ENCODE measurements around the gene PPARD. TPM values are rescaled to one million over a fixed set of nuclear protein-coding genes. Genes with fewer than 3 reads are reported as not detected.

PPARD gene
- polyA plus RNA-seq, 3 donors: 1.2 to 22.0 (median 2.4) TPM

DNA sequence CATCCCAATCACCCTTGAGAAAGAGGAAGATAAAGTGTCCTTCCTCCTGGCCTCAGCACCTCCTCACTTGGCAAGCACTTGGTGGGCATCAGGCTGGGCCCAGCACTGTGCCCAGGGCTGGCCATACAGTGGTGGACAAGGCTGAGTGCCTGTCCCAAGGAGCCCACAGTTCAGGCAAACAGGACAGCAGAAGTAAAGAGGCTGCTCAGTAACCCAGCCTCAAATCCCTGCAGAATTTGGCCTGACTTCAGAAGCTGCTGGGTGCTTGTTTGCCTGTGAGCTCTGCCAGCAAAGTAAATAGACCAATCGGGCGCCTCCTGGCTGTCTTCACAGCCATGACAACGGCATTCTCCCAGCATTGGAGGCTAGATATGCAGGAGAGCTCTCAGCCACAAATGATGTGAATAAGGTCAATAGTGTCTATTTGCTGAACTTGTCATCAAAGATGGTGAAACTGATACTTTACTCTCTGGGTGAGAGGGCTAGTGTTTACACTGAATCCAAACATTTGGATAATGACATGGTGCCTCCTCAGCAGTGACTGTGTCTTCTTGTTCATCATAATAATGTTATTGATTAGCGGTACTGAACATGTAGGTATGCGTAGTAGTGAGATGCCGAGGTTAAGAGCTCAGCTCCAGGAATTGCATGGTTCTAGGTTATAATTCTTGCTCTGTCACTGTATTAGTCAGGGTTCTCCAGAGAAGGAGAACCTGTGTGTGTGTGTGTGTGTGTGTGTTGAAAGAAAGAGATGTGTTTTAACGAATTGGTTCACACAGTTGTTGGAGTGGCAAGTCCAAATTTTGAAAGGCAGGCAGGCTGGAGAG lies 72.9 kb downstream of the PPARD start:
- DNase-seq: no peak
- H3K36me3 ChIP-seq (replicated peaks in 1 of 2; ENCODE audit: control insufficient read depth in 1 of 2, insufficient read depth in 2 of 2, low read length in 2 of 2): peaks cover 16 to 66% of the 10 kb centered on the region in 2 donors

DNA sequence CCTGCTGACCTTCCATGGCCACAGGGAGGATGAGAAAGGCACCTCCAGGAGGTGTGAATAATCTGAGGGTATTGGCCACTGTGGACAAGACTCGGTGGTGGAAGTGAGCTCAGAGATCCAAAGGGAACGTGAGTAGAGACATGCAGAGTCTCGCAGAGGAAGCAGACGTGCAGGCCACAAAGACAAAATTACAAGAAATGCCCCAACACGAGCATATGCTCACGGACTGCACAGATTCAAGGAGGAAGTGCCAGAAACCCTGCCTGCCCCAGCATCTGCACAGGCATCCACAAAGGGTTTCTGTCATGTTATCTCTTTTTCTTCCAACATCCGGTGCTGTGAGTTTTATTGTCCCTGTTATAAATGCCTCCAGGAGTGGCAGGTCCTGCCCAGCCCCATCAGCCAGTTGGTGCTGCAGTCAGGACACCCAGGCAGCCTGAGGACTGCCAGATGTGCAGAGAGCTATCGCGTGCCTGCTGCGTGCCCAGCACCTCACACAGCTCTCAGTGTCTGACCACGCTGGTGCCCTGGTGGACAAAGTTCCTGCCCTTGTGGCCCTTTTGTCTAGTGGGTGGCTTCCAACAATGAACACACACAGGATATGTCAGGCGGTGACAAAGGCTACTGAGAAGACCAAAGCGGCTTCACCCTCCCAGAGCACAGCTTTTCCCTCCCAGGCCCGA lies 75.8 kb downstream of the PPARD start:
- H3K4me1 Mint-ChIP-seq: peaks cover 27% of the 10 kb centered on the region
- Histone ChIP-seq H3K27ac (ENCODE audit: low read depth in 1 of 2, low read length in 2 of 2) (no peak overlapping the region), H3K4me2 (replicated peaks; ENCODE audit: extremely low read depth, low read length, poor library complexity, severe bottlenecking) (no peak overlapping the region), H3K4me3 (replicated peaks in 1 of 3; ENCODE audit: low read depth in 2 of 3, low read length in 3 of 3) (no peak overlapping the region), H3K36me3 (replicated peaks in 1 of 2; ENCODE audit: control insufficient read depth in 1 of 2, insufficient read depth in 2 of 2, low read length in 2 of 2) (peaks cover 20 to 57% of the 10 kb centered on the region in 2 donors), H3K79me2 (ENCODE audit: insufficient read depth, low read length) (no peaks in the 10 kb centered on the region), H3K4me1 (ENCODE audit: control insufficient read depth in 1 of 2, insufficient read depth in 2 of 2, low read length in 2 of 2) (peaks cover 24 to 25% of the 10 kb centered on the region in 2 donors), H3K27me3 (ENCODE audit: control insufficient read depth in 2 of 2, insufficient read depth in 2 of 2, low read length in 2 of 2) (no peaks in the 10 kb centered on the region), H3K9ac (ENCODE audit: insufficient read depth, low read length, poor library complexity, severe bottlenecking) (no peak overlapping the region), H3K9me3 (replicated peaks in 1 of 2; ENCODE audit: control insufficient read depth in 1 of 2, insufficient read depth in 1 of 2, low read length in 2 of 2) (no peaks in the 10 kb centered on the region), H2AFZ (ENCODE audit: insufficient read depth, low read depth, low read length, poor library complexity, severe bottlenecking) (no peak overlapping the region), H4K20me1 (ENCODE audit: insufficient read depth, low read length) (peaks cover 10% of the 10 kb centered on the region)
- TF ChIP-seq, protein P1, sequence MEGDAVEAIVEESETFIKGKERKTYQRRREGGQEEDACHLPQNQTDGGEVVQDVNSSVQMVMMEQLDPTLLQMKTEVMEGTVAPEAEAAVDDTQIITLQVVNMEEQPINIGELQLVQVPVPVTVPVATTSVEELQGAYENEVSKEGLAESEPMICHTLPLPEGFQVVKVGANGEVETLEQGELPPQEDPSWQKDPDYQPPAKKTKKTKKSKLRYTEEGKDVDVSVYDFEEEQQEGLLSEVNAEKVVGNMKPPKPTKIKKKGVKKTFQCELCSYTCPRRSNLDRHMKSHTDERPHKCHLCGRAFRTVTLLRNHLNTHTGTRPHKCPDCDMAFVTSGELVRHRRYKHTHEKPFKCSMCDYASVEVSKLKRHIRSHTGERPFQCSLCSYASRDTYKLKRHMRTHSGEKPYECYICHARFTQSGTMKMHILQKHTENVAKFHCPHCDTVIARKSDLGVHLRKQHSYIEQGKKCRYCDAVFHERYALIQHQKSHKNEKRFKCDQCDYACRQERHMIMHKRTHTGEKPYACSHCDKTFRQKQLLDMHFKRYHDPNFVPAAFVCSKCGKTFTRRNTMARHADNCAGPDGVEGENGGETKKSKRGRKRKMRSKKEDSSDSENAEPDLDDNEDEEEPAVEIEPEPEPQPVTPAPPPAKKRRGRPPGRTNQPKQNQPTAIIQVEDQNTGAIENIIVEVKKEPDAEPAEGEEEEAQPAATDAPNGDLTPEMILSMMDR (IDR thresholded peaks at IDR 0.05): no peak
- intact Hi-C loops (cut with micrococcal nuclease): no loop called here
- 29% methylated on average over 11 of the region's 14 CpGs for WGBS (ENCODE audit: insufficient coverage)
- H3K9me3 Mint-ChIP-seq: peaks cover 0 to 2% (median 0%) of the 10 kb centered on the region in 7 donors
- DNase-seq: peak in 1 of 3 donors; percentile 19
- H3K27me3 Mint-ChIP-seq (ENCODE audit: low read depth in 3 of 3): peaks cover 0 to 6% (median 6%) of the 10 kb centered on the region in 3 donors
- peak overlapping the region in 1 of 2 donors; percentile 64 for H3K4me3 Mint-ChIP-seq
- H3K27ac Mint-ChIP-seq: peak overlapping the region in 5 of 7 donors; percentile 4 to 90 (median 26)
- peaks cover 62 to 75% of the 10 kb centered on the region in 2 donors for H3K36me3 Mint-ChIP-seq

More for the DNA sequence above, 72.9 kb downstream of the PPARD start:
- Histone ChIP-seq H4K20me1 (ENCODE audit: insufficient read depth, low read length) (peaks cover 23% of the 10 kb centered on the region), H3K4me2 (replicated peaks; ENCODE audit: extremely low read depth, low read length, poor library complexity, severe bottlenecking) (no peak overlapping the region), H3K9me3 (replicated peaks in 1 of 2; ENCODE audit: control insufficient read depth in 1 of 2, insufficient read depth in 1 of 2, low read length in 2 of 2) (no peaks in the 10 kb centered on the region), H2AFZ (ENCODE audit: insufficient read depth, low read depth, low read length, poor library complexity, severe bottlenecking) (no peak overlapping the region), H3K79me2 (ENCODE audit: insufficient read depth, low read length) (no peaks in the 10 kb centered on the region), H3K9ac (ENCODE audit: insufficient read depth, low read length, poor library complexity, severe bottlenecking) (no peak overlapping the region), H3K27me3 (ENCODE audit: control insufficient read depth in 2 of 2, insufficient read depth in 2 of 2, low read length in 2 of 2) (no peaks in the 10 kb centered on the region), H3K27ac (ENCODE audit: low read depth in 1 of 2, low read length in 2 of 2) (no peak overlapping the region), H3K4me1 (ENCODE audit: control insufficient read depth in 1 of 2, insufficient read depth in 2 of 2, low read length in 2 of 2) (peaks cover 33 to 37% of the 10 kb centered on the region in 2 donors), H3K4me3 (replicated peaks in 1 of 3; ENCODE audit: low read depth in 2 of 3, low read length in 3 of 3) (no peak overlapping the region)
- TF ChIP-seq, protein P1 (IDR thresholded peaks at IDR 0.05): no peak
- Mint-ChIP-seq H3K27me3 (ENCODE audit: low read depth in 3 of 3) (peaks cover 2 to 10% (median 7%) of the 10 kb centered on the region in 3 donors), H3K27ac (peak overlapping the region in 3 of 7 donors; percentile 54 to 76 (median 65)), H3K36me3 (peaks cover 69 to 82% of the 10 kb centered on the region in 2 donors), H3K4me3 (no peak overlapping the region), H3K9me3 (peaks cover 0 to 2% (median 0%) of the 10 kb centered on the region in 7 donors), H3K4me1 (peaks cover 39% of the 10 kb centered on the region)
- 80% methylated on average over 7 of the region's 7 CpGs for WGBS (ENCODE audit: insufficient coverage)
- intact Hi-C loops (cut with micrococcal nuclease): no loop called here
